OCI-LY3 (cell line): ENCODE measurements around the gene VAC14.

Experiments used
- H2AFZ ChIP-seq: fragments of 200-600, 300-600 bp; shearing (Covaris generic); 2 replicates; pipeline ENCODE4 v1.6.0; 2014; ENCODE audit warnings: antibody characterized with exemption, low read depth, low read length
- H3K27ac ChIP-seq: fragments of 200-600, 300-600 bp; sonication (generic); 2 replicates; pipeline ENCODE4 v1.5.1; 2014; ENCODE audit warnings: mild to moderate bottlenecking, low read length, moderate library complexity, mixed read lengths
- H3K27me3 ChIP-seq: fragments of 200-600, 300-600 bp; sonication (generic); 2 replicates; pipeline ENCODE4 v1.6.1; 2014; ENCODE audit warnings: low read depth, low read length, mixed read lengths
- H3K36me3 ChIP-seq: fragments of 200-600, 300-600 bp; sonication (generic); replicated peaks from 2 replicates; pipeline ENCODE3; 2014; ENCODE audit warnings: low read depth, low read length, mixed read lengths
- H3K4me1 ChIP-seq: fragments of 300-600, 200-600 bp; sonication (generic); 2 replicates; pipeline ENCODE4 v1.6.1; 2014; ENCODE audit warnings: low read length, mixed read lengths
- H3K4me2 ChIP-seq: fragments of 200-600, 300-600 bp; sonication (generic); 2 replicates; pipeline ENCODE4 v1.6.1; 2014; ENCODE audit warnings: low read length, mixed read lengths
- H3K4me3 ChIP-seq: fragments of 300-600, 200-600 bp; sonication (generic); 2 replicates; pipeline ENCODE4 v1.5.1; 2014; ENCODE audit warnings: antibody characterized with exemption, mild to moderate bottlenecking, low read length, moderate library complexity
- H3K79me2 ChIP-seq: fragments of 300-600, 200-600 bp; shearing (Covaris generic); 2 replicates; pipeline ENCODE4 v1.6.1; 2014; ENCODE audit warnings: mild to moderate bottlenecking, low read length, mixed read lengths
- H3K9ac ChIP-seq: fragments of 300-600, 200-600 bp; shearing (Covaris generic); 2 replicates; pipeline ENCODE4 v1.6.0; 2014; ENCODE audit warnings: mild to moderate bottlenecking, low read length, moderate library complexity
- H3K9me3 ChIP-seq: fragments of 200-600, 300-600 bp; shearing (Covaris generic); 2 replicates; pipeline ENCODE4 v1.6.1; 2014; ENCODE audit warnings: low read length, mixed read lengths; ENCODE audit not compliant: insufficient read depth
- H4K20me1 ChIP-seq: fragments of 200-600, 300-600 bp; sonication (generic); 2 replicates; pipeline ENCODE4 v1.6.1; 2016; ENCODE audit warnings: low read length, mixed read lengths; ENCODE audit not compliant: insufficient read depth
- CTCF ChIP-seq: fragments of 200-600, 300-600 bp; sonication (generic); IDR thresholded peaks from 2 replicates; pipeline ENCODE4 v1.5.1; 2014; ENCODE audit warnings: antibody characterized with exemption, low read length, low read depth
- EZH2phosphoT487 ChIP-seq: fragments of 200-600 bp; shearing (Covaris generic); IDR thresholded peaks from 2 replicates; pipeline ENCODE4 v1.6.1; 2018; ENCODE audit warnings: antibody characterized with exemption, mixed run types, low read depth

The VAC14 gene

GRCh38 chr16:70784692-70785555 lies 16.0 kb downstream of the VAC14 start:
- no peaks in the 10 kb centered on the region for H3K27me3 ChIP-seq
- no peak overlapping the region for H3K9ac ChIP-seq
- peaks cover 20% of the 10 kb centered on the region for H3K4me1 ChIP-seq
- H3K4me2 ChIP-seq, result no peak overlapping the region
- H3K9me3 ChIP-seq, result no peaks in the 10 kb centered on the region
- TF ChIP-seq EZH2phosphoT487 (no peak), CTCF (no peak)
- peaks cover 2% of the 10 kb centered on the region; the same call in 1 of the 2 replicates for H4K20me1 ChIP-seq
- H3K4me3 ChIP-seq, result no peak overlapping the region
- peaks cover 29% of the 10 kb centered on the region for H3K79me2 ChIP-seq
- H3K27ac ChIP-seq, result no peak overlapping the region
- H2AFZ ChIP-seq, result no peak overlapping the region
- H3K36me3 ChIP-seq, result peaks cover 53% of the 10 kb centered on the region

GRCh38 chr16:70782237-70782636 lies 18.7 kb downstream of the VAC14 start:
- H4K20me1 ChIP-seq, result no peaks in the 10 kb centered on the region
- H3K9ac ChIP-seq, result no peak overlapping the region
- peaks cover 12% of the 10 kb centered on the region for H3K4me1 ChIP-seq
- H3K79me2 ChIP-seq, result peaks cover 3% of the 10 kb centered on the region; the same call in 1 of the 2 replicates
- TF ChIP-seq EZH2phosphoT487 (no peak), CTCF (no peak)
- no peaks in the 10 kb centered on the region for H3K9me3 ChIP-seq
- no peaks in the 10 kb centered on the region for H3K27me3 ChIP-seq
- H3K36me3 ChIP-seq, result peaks cover 56% of the 10 kb centered on the region
- no peak overlapping the region for H3K27ac ChIP-seq
- H2AFZ ChIP-seq, result no peak overlapping the region
- no peak overlapping the region for H3K4me2 ChIP-seq
- H3K4me3 ChIP-seq, result no peak overlapping the region

- Histone ChIP-seq H3K4me2 (no peak overlapping the region), H3K36me3 (peaks cover 58% of the 10 kb centered on the region), H3K79me2 (no peaks in the 10 kb centered on the region)
Measured at GRCh38 chr16:70781800-70782199, 19.2 kb downstream of the VAC14 start.

GRCh38 chr16:70780546-70780945 lies 20.4 kb downstream of the VAC14 start:
- no peaks in the 10 kb centered on the region for H3K27me3 ChIP-seq
- H3K9ac ChIP-seq, result no peak overlapping the region
- no peaks in the 10 kb centered on the region for H3K79me2 ChIP-seq
- H3K36me3 ChIP-seq, result peaks cover 50% of the 10 kb centered on the region
- H3K4me3 ChIP-seq, result no peak overlapping the region
- no peaks in the 10 kb centered on the region for H4K20me1 ChIP-seq
- H2AFZ ChIP-seq, result no peak overlapping the region
- H3K27ac ChIP-seq, result no peak overlapping the region
- no peak overlapping the region for H3K4me2 ChIP-seq
- no peaks in the 10 kb centered on the region for H3K9me3 ChIP-seq
- no peaks in the 10 kb centered on the region for H3K4me1 ChIP-seq
- TF ChIP-seq CTCF (no peak), EZH2phosphoT487 (no peak)

More at GRCh38 chr16:70781800-70782199, 19.2 kb downstream of the VAC14 start:
- Histone ChIP-seq H3K4me3 (no peak overlapping the region), H4K20me1 (no peaks in the 10 kb centered on the region), H3K27ac (no peak overlapping the region), H3K9me3 (no peaks in the 10 kb centered on the region), H2AFZ (no peak overlapping the region), H3K4me1 (peaks cover 8% of the 10 kb centered on the region), H3K27me3 (no peaks in the 10 kb centered on the region), H3K9ac (no peak overlapping the region)
- TF ChIP-seq CTCF, result no peak
- TF ChIP-seq EZH2phosphoT487, result no peak
